A375 (cell line): ENCODE data around the gene GPNMB. TPM values are rescaled to one million over a fixed set of nuclear protein-coding genes. Genes with fewer than 3 reads are reported as not detected.

Experiments used
- total RNA-seq: library from RNA; depleted of rRNA; stranded (reverse); fragments of >200 nt; shearing (Covaris generic); gene quantifications from 2 replicates; pipeline ENCODE4 v1.2.3, GENCODE V29; 2014; rRNA removed

GPNMB gene
- 25.9 and 26.3 TPM in 2 replicates for total RNA-seq

GRCh38 chr7:23246555-23246954, at the start of gene GPNMB:
TSS of gene GPNMB (plus strand) at chr7:23246775. CDS start at chr7:23246858, 83 bp downstream.

DNA sequence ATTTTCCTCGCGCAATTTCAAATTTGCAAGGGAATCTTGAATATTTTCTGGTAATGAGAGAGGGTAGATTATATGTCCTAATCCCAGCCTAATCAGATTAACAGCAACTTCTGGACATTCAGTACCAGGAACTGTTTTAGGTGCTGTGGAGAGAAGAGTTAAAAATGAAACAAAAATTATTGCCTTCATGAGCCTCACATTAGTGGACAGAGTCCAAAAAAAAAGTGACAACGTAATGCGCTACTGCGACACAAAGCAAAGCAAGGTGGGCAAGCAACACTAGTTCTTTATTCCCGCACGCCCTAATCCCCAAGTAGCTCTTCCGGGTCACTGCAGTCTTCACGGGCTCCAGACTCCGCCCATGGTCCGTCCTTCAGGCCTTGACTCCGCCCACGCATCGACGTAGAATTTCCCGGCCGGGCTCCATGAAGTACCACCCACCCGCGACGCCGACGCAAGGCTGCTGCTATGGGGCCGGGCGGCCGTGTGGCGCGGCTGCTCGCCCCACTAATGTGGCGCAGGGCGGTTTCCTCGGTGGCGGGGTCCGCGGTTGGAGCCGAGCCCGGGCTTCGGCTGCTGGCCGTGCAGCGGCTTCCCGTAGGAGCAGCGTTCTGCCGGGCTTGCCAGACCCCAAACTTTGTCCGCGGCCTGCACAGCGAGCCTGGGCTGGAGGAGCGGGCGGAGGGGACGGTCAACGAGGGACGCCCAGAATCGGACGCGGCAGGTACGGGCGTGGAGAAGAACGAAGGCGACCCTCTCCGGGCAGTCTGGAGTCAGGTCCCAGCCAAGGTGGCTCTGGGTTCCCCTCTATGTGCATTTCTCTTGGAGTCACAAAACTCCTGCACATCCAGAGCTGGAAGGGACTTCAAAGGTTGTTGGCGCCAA, 52.6 kb downstream of the GPNMB start, which contains the start of gene MALSU1:
Gene MALSU1 (plus strand): TSS at position 455 of the 885 bp plus-strand sequence. CDS start 14 bp downstream, at position 469.

Other genes with a start within 250 kb of the GPNMB start
- 20.9 and 24.1 TPM in 2 replicates for gene HYCC1, start 232.6 kb upstream of the GPNMB start, total RNA-seq
- gene KLHL7, start 141.0 kb upstream of the GPNMB start, total RNA-seq = 27.3 and 32.8 TPM in 2 replicates
- 46.1 and 62.2 TPM in 2 replicates for gene NUP42, start 64.7 kb upstream of the GPNMB start, total RNA-seq
- 193 and 194 TPM in 2 replicates for gene MALSU1, start 52.6 kb downstream of the GPNMB start, total RNA-seq
- 121 and 146 TPM in 2 replicates for gene IGF2BP3, start 223.7 kb downstream of the GPNMB start, total RNA-seq